ENCODE measurements around the gene MVD.

Gene MVD

GRCh38 chr16:88636488-88637265 is 26.2 kb downstream of the MVD start:
- H3K4me1 Mint-ChIP-seq (ENCODE audit: low read depth) = peaks cover 18% of the 10 kb centered on the region
- H3K4me3 Mint-ChIP-seq = peak overlapping the region; percentile 0
- H3K9me3 Mint-ChIP-seq = no peaks in the 10 kb centered on the region
- no peak overlapping the region for H3K27ac Mint-ChIP-seq
- peaks cover 7% of the 10 kb centered on the region for H3K36me3 Mint-ChIP-seq (ENCODE audit: low read depth)
- H3K27me3 Mint-ChIP-seq (ENCODE audit: low read depth) = peaks cover 28% of the 10 kb centered on the region

- Mint-ChIP-seq H3K9me3 (no peaks in the 10 kb centered on the region), H3K4me1 (ENCODE audit: low read depth) (peaks cover 18% of the 10 kb centered on the region), H3K36me3 (ENCODE audit: low read depth) (peaks cover 12% of the 10 kb centered on the region), H3K27ac (no peak overlapping the region), H3K4me3 (peak overlapping the region; percentile 70), H3K27me3 (ENCODE audit: low read depth) (peaks cover 28% of the 10 kb centered on the region)
Measured at GRCh38 chr16:88635671-88636319, 27.1 kb downstream of the MVD start.

- Mint-ChIP-seq H3K4me3 (peak overlapping the region; percentile 65), H3K4me1 (ENCODE audit: low read depth) (peaks cover 16% of the 10 kb centered on the region), H3K9me3 (no peaks in the 10 kb centered on the region), H3K27me3 (ENCODE audit: low read depth) (peaks cover 21% of the 10 kb centered on the region), H3K36me3 (ENCODE audit: low read depth) (peaks cover 12% of the 10 kb centered on the region), H3K27ac (peak overlapping the region; percentile 73)
Measured at GRCh38 chr16:88634994-88635670, 27.8 kb downstream of the MVD start.

GRCh38 chr16:88634141-88634993 is 28.5 kb downstream of the MVD start:
- Mint-ChIP-seq H3K36me3 (ENCODE audit: low read depth) (peaks cover 14% of the 10 kb centered on the region), H3K4me1 (ENCODE audit: low read depth) (peaks cover 13% of the 10 kb centered on the region), H3K4me3 (peak overlapping the region; percentile 56), H3K27me3 (ENCODE audit: low read depth) (peaks cover 18% of the 10 kb centered on the region), H3K27ac (no peak overlapping the region), H3K9me3 (no peaks in the 10 kb centered on the region)

GRCh38 chr16:88633684-88634140 is 29.2 kb downstream of the MVD start:
- Mint-ChIP-seq H3K4me3 (peak overlapping the region; percentile 56), H3K36me3 (ENCODE audit: low read depth) (peaks cover 14% of the 10 kb centered on the region), H3K27ac (no peak overlapping the region), H3K9me3 (no peaks in the 10 kb centered on the region), H3K27me3 (ENCODE audit: low read depth) (peaks cover 18% of the 10 kb centered on the region), H3K4me1 (ENCODE audit: low read depth) (peaks cover 13% of the 10 kb centered on the region)

GRCh38 chr16:88632587-88632930 is 30.3 kb downstream of the MVD start:
- no peak overlapping the region for H3K27ac Mint-ChIP-seq
- H3K4me3 Mint-ChIP-seq = no peak overlapping the region
- H3K36me3 Mint-ChIP-seq (ENCODE audit: low read depth) = peaks cover 16% of the 10 kb centered on the region
- H3K4me1 Mint-ChIP-seq (ENCODE audit: low read depth) = peaks cover 8% of the 10 kb centered on the region
- H3K27me3 Mint-ChIP-seq (ENCODE audit: low read depth) = peaks cover 10% of the 10 kb centered on the region
- no peaks in the 10 kb centered on the region for H3K9me3 Mint-ChIP-seq

GRCh38 chr16:88631920-88632586 is 30.8 kb downstream of the MVD start:
- Mint-ChIP-seq H3K9me3 (no peaks in the 10 kb centered on the region), H3K27ac (no peak overlapping the region), H3K4me3 (no peak overlapping the region), H3K4me1 (ENCODE audit: low read depth) (peaks cover 7% of the 10 kb centered on the region), H3K27me3 (ENCODE audit: low read depth) (peaks cover 5% of the 10 kb centered on the region), H3K36me3 (ENCODE audit: low read depth) (peaks cover 18% of the 10 kb centered on the region)

- Mint-ChIP-seq H3K4me3 (no peak overlapping the region), H3K9me3 (no peaks in the 10 kb centered on the region), H3K36me3 (ENCODE audit: low read depth) (peaks cover 23% of the 10 kb centered on the region), H3K27me3 (ENCODE audit: low read depth) (peaks cover 4% of the 10 kb centered on the region), H3K4me1 (ENCODE audit: low read depth) (peaks cover 7% of the 10 kb centered on the region), H3K27ac (no peak overlapping the region)
Measured at GRCh38 chr16:88631384-88631783, 31.5 kb downstream of the MVD start.

- peaks cover 2% of the 10 kb centered on the region for H3K27me3 Mint-ChIP-seq (ENCODE audit: low read depth)
- H3K4me1 Mint-ChIP-seq (ENCODE audit: low read depth) = peaks cover 6% of the 10 kb centered on the region
- H3K4me3 Mint-ChIP-seq = no peak overlapping the region
- H3K36me3 Mint-ChIP-seq (ENCODE audit: low read depth) = peaks cover 24% of the 10 kb centered on the region
- H3K9me3 Mint-ChIP-seq = no peaks in the 10 kb centered on the region
- H3K27ac Mint-ChIP-seq = no peak overlapping the region
Measured at GRCh38 chr16:88630941-88631340, 31.9 kb downstream of the MVD start.

- peaks cover 5% of the 10 kb centered on the region for H3K4me1 Mint-ChIP-seq (ENCODE audit: low read depth)
- no peaks in the 10 kb centered on the region for H3K9me3 Mint-ChIP-seq
- no peaks in the 10 kb centered on the region for H3K27me3 Mint-ChIP-seq (ENCODE audit: low read depth)
- H3K4me3 Mint-ChIP-seq = no peak overlapping the region
- H3K36me3 Mint-ChIP-seq (ENCODE audit: low read depth) = peaks cover 23% of the 10 kb centered on the region
- no peak overlapping the region for H3K27ac Mint-ChIP-seq
Measured at GRCh38 chr16:88630433-88630832, 32.5 kb downstream of the MVD start.

- Mint-ChIP-seq H3K36me3 (ENCODE audit: low read depth) (peaks cover 21% of the 10 kb centered on the region), H3K4me3 (no peak overlapping the region), H3K9me3 (no peaks in the 10 kb centered on the region), H3K4me1 (ENCODE audit: low read depth) (peaks cover 1% of the 10 kb centered on the region), H3K27ac (no peak overlapping the region), H3K27me3 (ENCODE audit: low read depth) (no peaks in the 10 kb centered on the region)
Measured at GRCh38 chr16:88629835-88630234, 33.1 kb downstream of the MVD start.

- no peaks in the 10 kb centered on the region for H3K9me3 Mint-ChIP-seq
- no peaks in the 10 kb centered on the region for H3K27me3 Mint-ChIP-seq (ENCODE audit: low read depth)
- no peak overlapping the region for H3K27ac Mint-ChIP-seq
- H3K36me3 Mint-ChIP-seq (ENCODE audit: low read depth) = peaks cover 21% of the 10 kb centered on the region
- no peak overlapping the region for H3K4me3 Mint-ChIP-seq
- peaks cover 1% of the 10 kb centered on the region for H3K4me1 Mint-ChIP-seq (ENCODE audit: low read depth)
Measured at GRCh38 chr16:88628512-88628974, 34.3 kb downstream of the MVD start.

GRCh38 chr16:88627531-88628411 is 35.1 kb downstream of the MVD start:
- H3K4me3 Mint-ChIP-seq = no peak overlapping the region
- H3K36me3 Mint-ChIP-seq (ENCODE audit: low read depth) = peaks cover 27% of the 10 kb centered on the region
- H3K4me1 Mint-ChIP-seq (ENCODE audit: low read depth) = peaks cover 1% of the 10 kb centered on the region
- no peak overlapping the region for H3K27ac Mint-ChIP-seq
- no peaks in the 10 kb centered on the region for H3K27me3 Mint-ChIP-seq (ENCODE audit: low read depth)
- H3K9me3 Mint-ChIP-seq = no peaks in the 10 kb centered on the region

Measured in T-helper 1 cell treated with Interleukin-12 subunit alpha and Interleukin-12 subunit beta and Interleukin-4 antibody, amounts not matched to agents 30 μg/mL and 1 μg/mL, for 36 hours (primary cell).